NCI-H460 (cell line): ENCODE results near the gene INTS13. TPM values are rescaled to one million over a fixed set of nuclear protein-coding genes. Genes with fewer than 3 reads are reported as not detected.
A peak's percentile ranks its signal among the peaks of the same experiment; 100 is the strongest.
"Not testable (repeated sequence)": the region's sequence is repeated elsewhere in the genome, so short reads cannot be mapped to it uniquely, and the experiment has no call there.

ENCODE experiments used
- DNase-seq: peaks from one replicate; pipeline ENCODE4 v3.0.0-alpha.2; 2016; ENCODE audit warnings: low read depth; ENCODE audit errors: extremely low read depth
- total RNA-seq: library from RNA; depleted of rRNA; stranded (reverse); fragments of >200 nt; shearing (Covaris generic); gene quantifications from 2 replicates; pipeline ENCODE4 v1.2.3, GENCODE V29; 2014

INTS13 gene
- total RNA-seq, 1 experiment from 2014 or later, result 53.1 TPM

- DNase-seq, result no peak
Observed at GRCh38 chr12:26936559-26937442, 980 bp downstream of the INTS13 start.

DNA sequence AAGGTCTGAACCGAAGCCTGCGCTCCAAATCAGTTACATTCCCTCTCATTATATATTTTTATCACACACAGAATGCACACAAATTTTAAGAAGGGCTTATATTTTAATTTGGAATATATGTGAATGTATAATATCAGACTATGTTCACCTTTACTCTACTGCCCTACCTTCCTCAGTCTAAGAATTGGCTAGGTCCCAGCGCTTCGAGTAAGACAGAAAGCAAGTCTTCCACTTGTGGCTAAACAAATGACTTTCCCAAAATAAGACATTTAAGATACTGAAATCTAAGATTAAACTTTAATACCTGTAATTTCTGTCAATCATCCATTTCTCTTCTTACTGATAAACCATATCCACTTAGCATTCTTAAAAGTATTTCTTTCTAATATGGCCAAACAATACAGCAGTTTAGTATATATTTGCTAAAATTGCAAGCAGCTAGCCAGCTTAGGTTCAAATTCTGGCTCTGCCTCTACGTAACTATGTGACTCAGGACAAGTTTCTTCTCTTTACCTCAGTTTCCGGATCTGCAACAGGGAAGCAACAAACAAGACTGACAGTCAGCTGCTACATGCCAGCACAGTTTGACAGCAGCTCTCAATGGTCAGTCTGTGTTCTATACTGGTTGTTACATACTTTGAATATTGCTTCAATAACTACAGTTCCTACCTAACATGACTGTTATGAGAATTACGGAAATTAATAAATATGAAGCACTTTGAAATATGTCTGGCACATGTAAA, 2.0 kb downstream of the INTS13 start:
- DNase-seq, result no peak

- DNase-seq, result no peak
Observed at GRCh38 chr12:26929590-26929989, 8.2 kb downstream of the INTS13 start.

DNA sequence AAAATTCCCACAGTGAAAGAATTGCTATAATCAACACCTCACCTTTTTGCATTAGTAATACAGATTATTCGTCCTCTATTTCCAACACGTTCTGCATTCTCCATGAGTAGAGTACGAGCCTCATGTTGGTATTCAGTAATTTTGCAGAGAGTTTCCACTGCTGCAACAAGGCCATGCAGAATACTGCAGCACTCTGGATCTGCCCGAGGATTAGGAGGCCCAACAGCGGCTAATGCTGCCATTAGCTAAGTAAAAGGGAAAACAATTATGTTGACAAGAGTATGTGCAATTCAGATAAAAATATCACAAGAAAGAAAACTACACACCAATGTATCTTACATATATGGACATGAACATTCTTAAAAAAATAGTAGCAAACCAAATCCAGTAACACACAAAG, 9.1 kb downstream of the INTS13 start:
- DNase-seq, result no peak

DNA sequence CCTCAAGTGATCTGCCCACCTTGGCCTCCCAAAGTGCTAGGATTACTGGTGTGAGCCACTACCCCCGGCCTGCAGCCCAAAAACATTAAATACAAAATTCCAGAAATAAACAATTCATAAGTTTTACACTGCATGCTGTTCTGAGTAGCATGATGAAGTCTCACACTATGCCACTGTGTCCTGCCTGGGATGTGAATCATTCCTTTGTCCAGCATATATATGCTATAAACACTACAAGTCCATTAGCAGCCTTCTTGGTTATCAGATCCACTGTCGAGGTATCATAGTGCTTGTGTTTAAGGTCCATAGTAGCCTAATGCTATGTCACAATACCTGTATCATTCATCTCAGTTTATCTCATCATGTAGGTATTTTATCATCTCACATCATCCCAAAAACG, 15.9 kb downstream of the INTS13 start:
- DNase-seq, result no peak

- DNase-seq, result no peak
Observed at GRCh38 chr12:26919216-26919555, 18.6 kb downstream of the INTS13 start.

DNA sequence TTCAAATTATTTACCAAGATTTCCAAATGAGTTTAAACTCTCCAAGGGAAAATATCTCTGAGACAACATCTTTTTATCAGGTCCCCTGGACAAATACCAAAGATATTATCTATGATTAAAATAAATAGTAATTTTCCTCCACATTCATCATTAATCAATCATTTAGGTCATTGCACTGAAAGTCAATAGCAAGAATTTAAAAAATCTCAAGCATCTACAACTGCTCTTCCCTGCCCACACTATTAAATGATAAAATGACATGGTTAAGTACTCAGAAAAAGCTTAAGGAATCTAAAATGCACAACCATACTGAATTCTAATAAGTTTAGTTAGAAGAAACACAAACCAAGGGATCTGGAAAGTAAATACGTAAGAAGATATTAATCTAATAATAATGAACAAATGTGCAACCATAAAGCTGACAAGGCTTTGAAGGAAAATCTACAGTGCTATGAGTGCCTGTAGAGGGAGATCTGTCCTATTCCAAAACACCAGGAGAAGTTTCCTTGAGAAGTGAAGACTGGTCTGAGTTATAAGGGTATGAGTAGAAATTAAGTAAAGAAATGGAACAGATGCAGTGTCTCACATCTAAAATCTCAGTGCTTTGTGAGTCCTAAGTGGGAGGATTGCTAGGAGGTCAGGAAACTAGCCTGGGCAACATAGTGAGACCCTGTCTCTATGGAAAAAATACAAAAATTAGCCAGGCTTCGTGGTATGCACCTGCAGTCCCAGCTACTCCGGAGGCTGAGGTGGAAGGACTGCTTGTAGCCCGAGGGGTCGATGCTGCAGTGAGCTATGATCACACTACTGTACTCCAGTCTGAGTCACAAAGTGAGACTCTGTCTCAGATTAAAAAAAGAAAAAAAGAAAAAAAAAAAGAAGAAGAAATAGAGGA, 19.2 kb downstream of the INTS13 start:
- no peak for DNase-seq

GRCh38 chr12:26906704-26907103, 31.1 kb downstream of the INTS13 start:
- no peak for DNase-seq

DNA sequence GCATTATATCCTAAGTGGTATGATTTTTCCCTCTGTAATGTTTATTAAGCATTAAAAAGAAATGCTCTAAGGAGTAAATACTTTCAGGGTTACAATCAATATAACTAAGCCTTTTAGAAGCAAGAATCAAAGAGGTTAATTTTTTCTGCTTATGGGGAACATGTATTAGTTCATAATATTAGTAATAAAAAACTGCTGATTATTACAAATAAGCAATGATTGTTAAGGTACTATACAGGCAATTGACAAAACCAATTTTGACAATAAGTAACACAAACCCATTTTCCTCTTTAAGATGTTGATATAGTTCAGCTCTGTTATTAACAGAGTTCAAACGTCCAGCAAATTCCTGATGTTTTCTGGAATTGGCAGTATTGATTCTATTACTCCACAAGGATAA, 31.8 kb downstream of the INTS13 start:
- DNase-seq, result no peak

DNA sequence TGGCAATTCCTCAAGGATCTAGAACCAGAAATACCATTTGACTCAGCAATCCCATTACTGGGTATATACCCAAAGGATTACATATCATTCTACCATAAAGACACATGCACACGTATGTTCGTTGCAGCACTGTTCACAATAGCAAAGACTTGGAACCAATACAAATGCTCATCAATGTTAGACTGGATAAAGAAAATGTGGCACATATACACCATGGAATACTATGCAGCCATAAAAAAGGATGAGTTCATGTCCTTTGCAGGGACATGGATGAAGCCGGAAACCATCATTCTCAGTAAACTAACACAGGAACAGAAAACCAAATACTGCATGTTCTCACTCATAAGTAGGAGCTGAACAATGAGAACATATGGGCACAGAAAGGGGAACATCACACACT, 34.4 kb downstream of the INTS13 start:
- not testable (repeated sequence) for DNase-seq

DNA sequence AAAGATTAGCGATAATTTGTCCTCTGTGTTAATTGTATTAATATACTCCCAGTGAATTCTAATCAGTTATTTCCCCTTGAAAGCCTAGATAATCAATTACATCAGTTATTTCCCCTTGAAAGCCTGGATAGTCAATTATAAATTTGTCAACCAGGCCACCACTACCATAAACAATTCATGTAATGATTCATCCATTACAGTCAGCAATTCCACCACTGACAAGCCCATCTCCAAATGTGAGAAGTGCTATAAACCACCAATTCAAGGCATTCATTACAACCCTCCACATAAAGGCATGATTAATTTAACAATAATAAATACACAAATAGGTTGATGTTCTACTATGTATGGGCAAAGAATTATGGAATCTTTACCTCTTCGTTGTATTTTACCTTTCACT, 40.9 kb downstream of the INTS13 start:
- DNase-seq, result no peak

- DNase-seq, result no peak
Observed at GRCh38 chr12:26895672-26896071, 42.1 kb downstream of the INTS13 start.

- DNase-seq, result no peak
Observed at GRCh38 chr12:26891704-26892103, 46.1 kb downstream of the INTS13 start.

DNA sequence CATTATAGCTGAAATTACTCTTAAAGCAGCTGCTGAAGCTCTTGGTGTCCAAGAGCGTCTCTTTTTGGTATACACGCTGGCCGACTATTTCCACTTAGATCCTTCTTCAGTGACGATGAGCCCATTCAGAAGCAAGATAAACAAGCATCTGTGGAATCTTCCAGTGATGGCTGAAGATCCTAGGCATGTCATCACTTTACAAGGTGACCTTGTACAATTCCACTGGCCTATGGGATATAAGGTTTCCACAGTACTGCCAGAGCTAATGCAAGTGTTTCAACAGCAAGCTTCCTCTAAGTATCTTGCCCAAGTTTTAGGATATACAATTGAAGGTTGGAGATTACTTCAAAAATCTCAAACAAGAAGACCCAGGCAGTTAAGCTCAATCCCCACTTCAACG, 47.0 kb downstream of the INTS13 start:
- no peak for DNase-seq

DNA sequence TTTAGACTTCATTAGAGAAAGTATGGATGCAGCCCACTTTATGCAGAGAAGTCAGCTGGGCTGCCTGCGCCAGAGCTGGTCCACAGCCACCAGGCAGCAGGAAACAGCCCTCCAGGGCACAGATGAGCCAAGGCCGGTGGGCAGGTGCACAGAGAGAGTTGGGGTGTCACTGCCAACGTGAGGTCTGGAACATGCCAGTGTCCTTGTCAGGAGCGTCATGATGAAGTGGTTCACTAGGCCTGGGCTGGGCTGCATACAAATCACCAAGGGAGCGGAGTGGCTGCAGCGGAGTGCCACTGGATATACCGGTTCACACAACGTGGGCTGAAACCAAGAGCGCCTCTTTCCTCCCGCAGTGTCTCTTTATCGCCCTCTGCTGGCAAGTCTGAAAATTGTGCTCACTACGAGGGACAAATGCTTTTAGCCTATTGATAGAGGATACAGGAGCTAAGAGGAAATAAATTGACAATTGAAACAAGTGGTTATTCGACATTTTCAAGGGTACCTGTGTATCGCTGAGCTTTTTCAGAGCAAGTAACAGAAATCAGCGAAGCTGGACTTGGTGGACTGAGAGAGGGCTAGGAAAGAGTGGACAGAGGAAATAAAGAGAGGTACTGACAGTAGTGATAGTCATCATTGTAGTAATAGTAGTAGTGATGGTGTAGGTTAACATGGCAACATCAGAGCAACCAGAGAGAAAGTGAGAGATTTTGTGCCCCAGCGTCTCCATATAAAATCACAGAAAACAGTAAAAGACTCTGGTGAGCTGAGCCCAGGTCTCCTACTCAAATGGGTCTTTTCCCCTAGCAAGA, 52.8 kb downstream of the INTS13 start:
- DNase-seq, result peak; percentile 78

DNA sequence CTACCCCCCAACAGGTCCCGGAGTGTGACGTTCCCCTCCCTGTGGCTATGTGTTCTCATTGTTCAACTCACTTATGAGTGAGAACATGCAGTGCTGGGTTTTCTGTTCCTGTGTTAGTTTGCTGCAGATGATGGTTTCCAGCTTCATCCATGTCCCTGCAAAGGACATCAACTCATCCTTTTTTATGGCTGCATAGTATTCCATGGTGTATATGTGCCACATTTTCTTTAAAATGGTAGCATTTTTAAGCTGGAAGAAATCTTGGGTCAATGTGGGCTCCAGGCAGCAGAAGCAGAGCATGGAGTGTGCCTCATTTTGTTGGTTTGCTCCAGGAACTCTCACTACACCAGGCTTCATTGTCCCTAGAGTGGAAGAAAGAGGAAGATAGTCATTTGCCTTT, 57.2 kb downstream of the INTS13 start:
- DNase-seq, result no peak

GRCh38 chr12:26878661-26879119, 59.1 kb downstream of the INTS13 start:
- no peak for DNase-seq

GRCh38 chr12:26874501-26875296, 63.1 kb downstream of the INTS13 start:
- no peak for DNase-seq

GRCh38 chr12:26872625-26873024, 65.2 kb downstream of the INTS13 start:
- no peak for DNase-seq
